AG09309 (cell line): ENCODE results near the gene SCN4A.

ENCODE experiments used
- DNase-seq: peaks from one replicate; pipeline ENCODE4 v3.0.0-alpha.2; 2010; ENCODE audit warnings: low read depth
- H3K4me3 ChIP-seq: 2 replicates; pipeline ENCODE4 v1.5.1; 2011; ENCODE audit warnings: mild to moderate bottlenecking, low read depth, low read length, moderate library complexity; ENCODE audit not compliant: control insufficient read depth
- CTCF ChIP-seq: IDR thresholded peaks from 2 replicates; pipeline ENCODE4 v1.5.1; 2011; ENCODE audit warnings: mild to moderate bottlenecking, low read depth, low read length, inconsistent platforms; ENCODE audit not compliant: insufficient read depth, control insufficient read depth; ENCODE audit errors: missing control alignments

SCN4A gene

DNA sequence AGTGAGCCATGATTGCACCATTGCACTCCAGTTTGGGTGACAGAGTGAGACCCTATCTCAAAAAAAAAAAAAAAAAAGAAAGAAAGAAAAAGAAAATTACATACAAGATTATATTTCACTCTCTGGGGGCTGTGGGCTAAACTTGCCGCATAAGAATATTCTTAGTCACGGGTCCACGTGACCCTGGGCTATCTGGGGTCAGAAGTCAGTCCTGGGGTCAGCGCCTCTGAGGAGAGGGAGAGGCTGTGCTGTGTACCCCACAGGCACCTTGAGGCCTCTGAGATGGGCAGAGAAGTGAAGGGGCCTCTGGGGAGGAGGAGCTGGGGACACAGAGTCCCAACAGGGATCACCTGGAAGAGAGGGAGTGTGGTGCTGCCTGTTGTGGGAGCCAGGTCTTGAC, 34.8 kb downstream of the SCN4A start:
- H3K4me3 ChIP-seq: no peak overlapping the region
- TF ChIP-seq CTCF: no peak
- DNase-seq: no peak

DNA sequence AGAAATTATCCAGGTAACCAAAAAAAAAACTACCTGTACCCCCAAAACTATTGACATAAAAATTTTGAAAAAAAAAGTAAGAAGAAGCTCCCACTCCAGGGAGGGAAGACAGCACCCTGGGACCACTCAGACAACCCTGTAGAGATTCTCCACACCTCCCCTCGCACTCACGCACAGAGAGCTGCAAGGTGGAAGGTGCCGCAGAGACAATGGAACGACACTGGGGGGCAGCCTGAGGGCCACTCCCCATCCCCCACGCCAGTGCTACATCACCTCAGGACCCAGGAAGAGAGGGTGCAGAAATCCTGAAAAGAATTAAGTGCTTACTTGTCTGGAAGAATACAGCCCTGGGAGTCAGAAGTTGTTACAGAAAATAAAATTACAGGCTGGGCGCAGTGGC, 35.4 kb downstream of the SCN4A start:
- H3K4me3 ChIP-seq: no peak overlapping the region
- no peak for DNase-seq
- no peak for TF ChIP-seq CTCF

GRCh38 chr17:63934183-63935112, 38.3 kb downstream of the SCN4A start:
- H3K4me3 ChIP-seq: no peak overlapping the region
- no peak for DNase-seq
- TF ChIP-seq CTCF: no peak

- DNase-seq: no peak
- TF ChIP-seq CTCF: no peak
- H3K4me3 ChIP-seq: no peak overlapping the region
Observed at GRCh38 chr17:63933598-63933997, 39.1 kb downstream of the SCN4A start.

DNA sequence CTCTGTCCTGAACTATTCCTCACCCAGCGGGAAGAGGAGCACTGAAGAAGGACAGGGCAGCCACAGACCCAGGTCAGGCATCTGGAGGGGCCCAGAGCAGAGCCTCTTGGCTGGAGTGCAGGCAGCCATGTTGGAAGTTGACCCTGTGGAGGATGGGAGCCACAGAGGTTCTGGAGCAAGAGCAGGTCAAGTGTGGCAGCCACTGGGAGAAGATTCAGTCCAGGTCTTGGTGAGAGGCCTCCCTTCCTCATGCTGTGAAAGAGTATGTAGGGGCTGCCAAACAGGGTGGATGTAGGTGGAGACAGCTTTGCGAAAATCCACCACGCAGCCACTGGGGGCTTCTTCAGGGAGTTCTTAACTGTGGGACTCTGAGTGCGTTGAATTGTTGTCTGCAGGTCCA, 40.0 kb downstream of the SCN4A start:
- DNase-seq: no peak
- no peak overlapping the region for H3K4me3 ChIP-seq
- no peak for TF ChIP-seq CTCF

DNA sequence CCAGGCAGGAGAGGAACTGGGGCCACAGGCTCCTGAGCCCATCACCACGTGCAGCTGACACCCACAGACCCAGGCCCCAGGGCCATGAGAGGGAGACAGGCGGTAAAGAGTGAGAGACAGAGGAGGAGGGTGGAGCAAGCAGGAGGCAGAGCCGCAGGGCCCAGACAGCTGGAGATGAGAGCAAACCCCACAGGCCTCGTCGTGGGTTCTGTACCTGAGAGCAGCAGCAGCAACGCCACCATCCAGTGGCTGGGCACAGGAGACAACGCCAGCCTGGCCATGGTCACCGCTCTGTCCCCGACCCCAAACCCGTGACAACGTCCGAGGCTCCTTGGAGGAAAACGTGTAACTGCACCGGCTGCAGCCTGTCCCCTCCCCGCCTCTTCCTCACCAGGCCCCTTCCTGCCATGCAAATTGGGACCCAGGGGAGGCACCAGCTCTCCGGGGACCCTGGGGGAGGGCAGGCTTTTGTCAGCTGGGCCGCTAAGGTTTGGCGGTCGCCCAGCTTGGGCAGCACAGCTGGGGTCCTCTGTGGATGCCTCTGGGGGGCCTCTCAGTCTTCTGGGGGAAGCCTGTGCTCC, 40.6 kb downstream of the SCN4A start, which contains the start of gene CD79B:
CD79B (minus strand) TSS at position 351 of the 581 bp plus-strand sequence; CDS start at position 281, 70 bp downstream.
- no peak for TF ChIP-seq CTCF
- no peak for DNase-seq
- H3K4me3 ChIP-seq: no peak within 1 kb of the TSS
